HS-5 (cell line): ENCODE measurements around the gene DTWD2.
"Not testable (repeated sequence)": the region's sequence is repeated elsewhere in the genome, so short reads cannot be mapped to it uniquely, and the experiment has no call there.

Experiments used
- DNase-seq: peaks from one replicate; pipeline ENCODE4 v3.0.0-alpha.2; 2012; ENCODE audit warnings: low read depth

DTWD2 gene

GRCh38 chr5:118950354-118950753 is 38.0 kb downstream of the DTWD2 start:
- DNase-seq = not testable (repeated sequence)

DNA sequence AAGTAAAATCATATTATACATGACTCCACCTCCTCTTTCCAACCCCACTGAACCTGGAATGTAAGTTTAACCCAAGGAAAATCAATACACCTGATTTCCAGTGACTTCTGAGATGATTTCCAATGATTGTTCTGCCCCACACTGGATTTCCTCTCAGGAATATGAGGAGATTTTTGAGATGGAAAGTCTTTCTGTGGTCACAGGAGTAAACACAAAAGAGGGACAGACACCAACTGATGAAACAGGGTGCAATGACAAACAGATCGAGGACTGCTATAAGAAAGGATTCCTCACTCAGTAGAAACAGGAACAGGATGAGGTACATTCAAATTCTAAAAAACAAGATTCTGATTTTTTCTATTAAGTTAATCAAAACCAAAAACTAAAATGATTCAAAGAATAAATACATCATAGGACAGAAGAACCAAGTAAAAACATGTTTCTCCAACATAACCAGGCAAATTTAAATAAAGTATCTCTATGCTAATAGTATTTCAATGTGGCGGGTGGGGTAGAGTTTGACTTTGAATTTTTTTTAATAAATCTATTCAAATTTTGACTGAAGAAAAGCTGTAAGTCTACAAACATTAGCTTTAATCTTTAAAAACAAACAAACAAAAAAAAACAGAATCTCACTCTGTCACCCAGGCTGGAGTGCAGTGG is 42.1 kb downstream of the DTWD2 start:
- DNase-seq = no peak

DNA sequence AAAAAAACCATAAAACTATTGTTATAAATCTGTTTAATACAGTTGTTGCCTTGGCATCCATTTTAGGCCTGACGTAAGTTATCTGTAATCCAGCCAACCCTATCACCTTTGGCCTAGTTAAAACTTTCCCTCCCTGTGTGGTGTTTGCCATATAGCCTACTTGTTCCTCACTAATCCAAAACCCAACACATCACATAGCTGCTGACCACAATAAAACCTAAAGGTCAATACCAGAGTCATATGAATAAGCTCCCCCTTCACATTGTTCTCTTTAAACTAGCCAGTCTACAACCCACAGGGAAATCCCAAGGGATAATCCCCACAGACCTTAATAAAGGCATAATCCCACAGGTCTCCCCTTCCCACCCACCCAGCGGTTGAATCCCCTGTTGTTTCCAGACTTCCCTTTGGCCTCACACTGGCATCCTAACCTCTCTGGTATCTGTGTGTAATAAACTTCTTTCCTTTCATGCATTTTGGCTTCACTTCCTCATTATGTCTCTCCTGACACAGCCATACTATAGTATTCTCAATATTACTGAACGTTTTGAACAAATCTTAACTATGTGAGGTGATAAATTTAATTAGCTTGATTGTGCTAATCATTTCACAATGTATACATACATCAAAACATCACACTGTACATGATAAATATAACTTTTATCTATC is 50.8 kb downstream of the DTWD2 start:
- no peak for DNase-seq

DNA sequence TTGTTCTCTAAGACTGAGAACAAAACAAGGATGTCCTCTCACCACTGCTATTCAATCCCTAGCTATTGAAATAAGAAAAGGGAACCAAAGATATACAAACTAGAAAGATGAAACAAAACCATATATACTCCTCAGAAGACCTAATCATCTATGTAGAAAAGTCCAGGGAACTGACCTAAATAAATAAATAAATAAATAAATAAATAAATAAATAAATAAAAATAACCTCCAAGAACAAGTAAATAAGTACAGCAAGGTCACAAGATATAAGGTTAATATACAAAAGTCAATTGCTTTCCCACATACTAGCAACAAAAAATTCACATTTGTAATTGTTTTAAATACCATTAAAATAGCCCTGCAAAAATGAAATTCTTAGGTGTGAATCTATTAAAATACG is 54.6 kb downstream of the DTWD2 start:
- no peak for DNase-seq

DNA sequence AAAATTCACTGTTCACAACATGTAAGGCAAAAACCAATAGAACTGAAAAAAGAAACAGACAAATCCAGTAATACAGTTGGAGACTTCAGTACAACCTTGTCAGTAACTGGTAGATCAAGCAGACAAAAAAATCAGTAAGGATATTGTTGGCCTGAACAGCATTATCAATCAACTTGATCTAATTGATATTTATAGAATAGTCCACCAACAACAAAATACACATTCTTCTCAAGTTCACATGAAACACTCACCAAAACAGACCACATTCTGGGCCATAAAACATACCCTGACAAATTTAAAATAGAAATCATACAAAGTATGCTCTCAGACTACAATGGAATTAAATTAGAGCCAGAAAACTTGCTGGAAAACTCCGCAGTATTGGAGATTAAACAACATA is 56.8 kb downstream of the DTWD2 start:
- no peak for DNase-seq

DNA sequence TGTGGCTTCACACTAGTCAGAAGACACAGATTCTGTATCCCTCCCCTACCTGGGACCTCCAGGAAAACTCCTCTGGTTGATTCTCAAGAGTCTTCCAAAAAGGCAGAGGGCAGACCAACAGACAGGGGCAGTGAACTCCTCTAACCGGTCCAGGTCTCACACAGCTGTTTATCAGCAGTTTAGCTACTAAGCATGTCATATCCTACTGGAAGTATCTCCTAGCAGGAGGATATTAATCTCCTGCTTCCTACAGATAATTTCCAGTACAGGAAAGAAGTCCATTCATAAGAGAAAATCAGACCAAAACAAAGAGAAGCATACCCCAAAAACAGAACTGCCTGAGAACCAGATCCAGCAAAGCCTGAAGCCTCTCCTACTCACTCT is 64.3 kb downstream of the DTWD2 start:
- DNase-seq = no peak

DNA sequence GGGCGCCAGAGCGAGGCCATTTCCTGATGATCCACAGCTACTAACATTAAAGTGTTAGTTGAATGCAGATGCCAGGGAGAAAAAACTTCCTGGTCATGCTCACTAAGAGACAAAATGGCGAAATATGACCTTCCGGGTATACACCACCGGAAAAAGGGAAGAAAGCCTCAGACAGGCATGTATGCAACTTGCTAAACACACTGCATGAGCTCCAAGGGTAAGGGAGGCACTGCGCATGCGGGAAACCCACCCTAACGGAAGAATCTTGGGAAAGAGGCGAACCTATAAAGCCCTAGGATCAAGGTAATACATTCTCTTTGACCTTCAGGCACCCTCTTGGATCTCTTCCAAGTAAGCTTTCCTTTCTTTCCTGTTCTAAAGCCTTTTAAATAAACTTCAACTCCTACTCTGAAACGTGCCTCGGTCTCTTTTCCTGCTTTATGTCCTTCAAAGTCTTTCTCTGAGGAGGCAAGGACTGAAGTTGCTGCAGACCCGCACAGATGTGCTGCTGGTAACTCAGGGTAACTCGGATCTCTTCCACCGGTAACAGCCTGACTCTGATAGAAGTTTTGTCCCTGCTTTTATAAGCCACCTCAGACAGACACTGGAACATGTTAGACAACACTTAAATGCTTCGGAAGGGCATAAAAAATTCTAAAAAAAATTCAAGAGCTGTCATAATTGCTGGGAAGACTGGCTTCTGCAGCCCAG is 64.9 kb downstream of the DTWD2 start:
- no peak for DNase-seq

GRCh38 chr5:118921866-118922265 is 66.5 kb downstream of the DTWD2 start:
- no peak for DNase-seq

- DNase-seq = no peak
Measured at GRCh38 chr5:118919016-118919415, 69.3 kb downstream of the DTWD2 start.

DNA sequence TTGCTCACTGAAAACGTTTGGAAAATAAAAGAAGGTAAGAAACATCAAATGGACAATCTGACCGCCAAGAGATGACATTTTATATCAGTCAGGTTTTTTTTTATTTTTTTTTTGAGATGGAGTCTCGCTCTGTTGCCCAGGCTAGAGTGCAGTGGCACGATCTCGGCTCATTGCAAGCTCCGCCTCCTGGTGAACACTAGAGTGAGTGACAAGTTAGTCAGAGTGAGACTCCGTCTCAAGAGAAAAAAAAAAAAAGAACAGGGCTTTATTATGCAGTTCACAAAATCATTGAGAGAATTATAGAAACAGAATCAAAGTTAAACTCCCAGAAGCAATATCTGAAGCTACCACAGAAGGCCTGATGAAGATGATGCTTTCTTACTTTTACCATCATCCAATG is 70.1 kb downstream of the DTWD2 start:
- no peak for DNase-seq

GRCh38 chr5:118907536-118907935 is 80.8 kb downstream of the DTWD2 start:
- not testable (repeated sequence) for DNase-seq

GRCh38 chr5:118906947-118907346 is 81.4 kb downstream of the DTWD2 start:
- no peak for DNase-seq

GRCh38 chr5:118905196-118905595 is 83.2 kb downstream of the DTWD2 start:
- DNase-seq = no peak

- DNase-seq = no peak
Measured at GRCh38 chr5:118902656-118903438, 85.5 kb downstream of the DTWD2 start.

- no peak for DNase-seq
Measured at GRCh38 chr5:118894709-118895108, 93.6 kb downstream of the DTWD2 start.

DNA sequence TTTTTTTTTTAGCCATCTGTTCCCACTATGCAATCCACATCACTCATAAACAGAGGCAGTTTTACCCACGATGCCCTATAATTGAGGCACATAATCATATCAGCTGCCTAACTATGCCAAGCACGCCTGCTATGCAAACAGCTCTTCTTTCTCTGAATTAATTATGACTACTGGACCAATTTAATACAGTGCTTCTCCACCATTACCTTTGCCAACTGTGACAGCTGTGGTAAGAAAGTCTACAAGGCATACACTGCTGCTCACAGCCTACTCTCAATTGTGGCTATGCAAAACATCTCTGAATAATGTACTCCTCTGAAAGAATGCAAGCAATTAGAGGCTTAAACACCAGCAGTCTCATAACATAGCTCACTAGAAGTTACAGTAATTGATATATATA is 97.1 kb downstream of the DTWD2 start:
- DNase-seq = no peak

GRCh38 chr5:118889165-118889564 is 99.2 kb downstream of the DTWD2 start:
- no peak for DNase-seq

DNA sequence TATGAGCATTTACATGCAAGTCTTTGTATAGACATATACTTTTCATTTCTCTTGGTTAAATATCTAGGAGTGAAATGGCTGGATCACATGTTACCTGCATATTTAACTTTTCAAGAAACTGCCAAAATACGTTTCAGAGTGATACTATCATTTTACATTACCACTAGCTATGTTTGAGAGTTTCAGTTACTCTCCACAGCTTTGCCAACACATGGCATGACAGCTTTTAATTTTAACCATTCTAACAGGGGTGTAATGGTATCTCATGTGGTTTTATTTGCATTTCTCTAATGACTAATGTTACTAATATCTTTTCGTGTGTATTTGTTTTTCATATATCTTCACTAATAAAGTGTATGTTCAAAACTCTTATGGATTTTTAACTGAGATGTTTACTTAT is 99.8 kb downstream of the DTWD2 start:
- DNase-seq = no peak

DNA sequence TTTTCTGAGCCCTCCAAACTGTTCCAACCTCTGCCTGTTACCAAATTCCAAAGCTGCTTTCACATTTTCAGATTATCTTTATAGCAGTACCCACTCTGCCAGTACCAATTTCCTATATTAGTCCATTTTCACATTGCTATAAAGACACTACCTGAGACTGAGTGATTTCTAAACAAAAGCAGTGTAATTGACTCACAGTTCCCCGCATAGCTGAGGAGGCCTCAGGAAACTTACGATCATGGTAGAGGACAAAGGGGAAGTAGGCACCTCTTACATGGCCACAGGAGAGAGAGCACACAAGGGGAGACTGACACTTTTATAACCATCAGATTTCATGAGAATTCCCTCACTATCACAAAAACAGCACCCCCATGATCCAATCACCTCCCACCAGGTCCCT is 105.0 kb downstream of the DTWD2 start:
- DNase-seq = no peak

DNA sequence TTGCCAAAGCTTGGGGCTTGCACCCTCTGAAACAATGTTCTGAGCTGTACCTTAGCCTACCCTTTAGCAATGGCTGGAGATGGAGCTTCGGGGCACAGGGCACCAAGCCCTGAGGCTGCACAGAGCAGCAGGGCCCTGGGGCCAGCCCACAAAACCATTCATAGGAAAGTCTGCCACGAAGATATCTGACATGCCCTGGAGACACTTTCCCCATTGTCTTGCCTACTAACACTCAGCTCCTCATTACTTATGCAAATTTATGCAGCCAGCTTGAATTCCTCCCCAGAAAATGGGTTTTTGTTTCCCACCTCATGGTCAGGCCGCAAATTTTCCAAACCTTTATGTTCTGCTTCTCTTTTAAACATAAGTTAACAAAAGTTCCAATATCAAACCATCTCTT is 105.7 kb downstream of the DTWD2 start:
- DNase-seq = no peak

- not testable (repeated sequence) for DNase-seq
Measured at GRCh38 chr5:118876852-118877251, 111.5 kb downstream of the DTWD2 start.

GRCh38 chr5:118875131-118875530 is 113.2 kb downstream of the DTWD2 start:
- DNase-seq = no peak

- no peak for DNase-seq
Measured at GRCh38 chr5:118873417-118873816, 114.9 kb downstream of the DTWD2 start.
